Activated T-helper 2 cell treated with anti-CD3 and anti-CD28 coated beads, Interferon-gamma antibody, Interleukin-2, Interleukin-4, amounts not matched to agents 10 μg/mL and 5 μg/mL and 100 μg/mL, durations not matched to agents 14 hours and 24 hours and 36 hours (primary cell): ENCODE data around the gene VRK2. TPM values are rescaled to one million over a fixed set of nuclear protein-coding genes. Genes with fewer than 3 reads are reported as not detected.
"Not testable (repeated sequence)": the region's sequence is repeated elsewhere in the genome, so short reads cannot be mapped to it uniquely, and the experiment has no call there.

Source experiments
- DNase-seq: peaks from one replicate; pipeline ENCODE4 v3.0.0; 2021; ENCODE audit warnings: low spot score
- H3K27ac Mint-ChIP-seq: one replicate; pipeline ENCODE4 v1.8.0; 2021; ENCODE audit warnings: mixed read lengths
- H3K27me3 Mint-ChIP-seq: one replicate; pipeline ENCODE4 v1.8.0; 2021; ENCODE audit warnings: low read depth, mixed read lengths
- H3K36me3 Mint-ChIP-seq: one replicate; pipeline ENCODE4 v1.8.0; 2021; ENCODE audit warnings: low read depth, mixed read lengths
- H3K4me1 Mint-ChIP-seq: one replicate; pipeline ENCODE4 v1.8.0; 2021; ENCODE audit warnings: low read depth, mixed read lengths
- H3K4me3 Mint-ChIP-seq: one replicate; pipeline ENCODE4 v1.8.0; 2021; ENCODE audit warnings: low read depth, mild to moderate bottlenecking, moderate library complexity, mixed read lengths
- H3K9me3 Mint-ChIP-seq: one replicate; pipeline ENCODE4 v1.8.0; 2021; ENCODE audit warnings: mixed read lengths
- intact Hi-C: fragments of 100-400 bp; cut with micrococcal nuclease; formaldehyde crosslinking; loops from one replicate; pipeline ENCODE4 v1.15.1; 2023
- total RNA-seq: library from RNA; stranded (reverse); gene quantifications from 2 replicates; pipeline ENCODE4 v1.2.3, GENCODE V29; 2022

The VRK2 gene
- total RNA-seq, 1 donor from 2014 or later: 22.4 TPM

GRCh38 chr2:58098254-58099095 is 51.9 kb downstream of the VRK2 start:
- no peak overlapping the region for H3K27ac Mint-ChIP-seq

DNA sequence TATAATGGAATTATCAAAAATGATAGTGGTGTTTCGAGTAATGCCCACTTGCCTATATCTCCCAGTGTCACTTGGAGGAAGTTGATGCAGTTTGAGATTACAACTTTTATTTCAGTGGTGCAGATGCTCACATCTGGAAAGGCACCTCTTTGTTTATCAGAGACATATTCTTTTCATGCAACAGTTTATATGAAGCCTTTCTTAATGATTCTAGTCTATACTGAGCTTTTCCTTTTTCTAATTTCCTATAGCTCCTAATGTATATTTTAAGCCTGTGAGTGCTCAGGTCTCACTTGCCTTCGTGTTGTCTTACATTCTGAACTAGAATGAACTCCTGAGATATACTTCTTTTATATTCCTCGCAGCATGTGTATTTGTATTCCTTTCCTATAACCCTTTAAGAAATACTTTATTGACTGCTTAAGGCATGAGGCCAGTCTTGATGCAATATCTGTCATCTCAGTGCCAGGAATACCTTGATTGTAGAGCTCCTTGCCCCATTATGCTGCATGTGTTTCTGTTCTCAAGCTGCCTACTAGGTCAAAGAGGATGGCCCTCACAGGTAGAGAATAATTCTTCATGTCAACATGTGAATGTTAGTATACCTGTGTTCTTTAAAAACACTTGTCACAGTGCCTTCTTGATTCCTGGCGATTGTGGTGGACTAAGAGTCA is 52.6 kb downstream of the VRK2 start:
- peaks cover 10% of the 10 kb centered on the region for H3K36me3 Mint-ChIP-seq
- H3K4me3 Mint-ChIP-seq: no peak overlapping the region
- peaks cover 5% of the 10 kb centered on the region for H3K9me3 Mint-ChIP-seq
- H3K27me3 Mint-ChIP-seq: no peaks in the 10 kb centered on the region
- H3K27ac Mint-ChIP-seq: no peak overlapping the region
- DNase-seq: no peak
- intact Hi-C loops: no loop called here
- H3K4me1 Mint-ChIP-seq: peaks cover 3% of the 10 kb centered on the region

More at GRCh38 chr2:58098254-58099095, 51.9 kb downstream of the VRK2 start:
- no peak for DNase-seq
- no peak overlapping the region for H3K4me3 Mint-ChIP-seq
- peaks cover 5% of the 10 kb centered on the region for H3K9me3 Mint-ChIP-seq
- H3K4me1 Mint-ChIP-seq: peaks cover 3% of the 10 kb centered on the region
- no peaks in the 10 kb centered on the region for H3K27me3 Mint-ChIP-seq
- intact Hi-C loops: no loop called here
- H3K36me3 Mint-ChIP-seq: peaks cover 11% of the 10 kb centered on the region

DNA sequence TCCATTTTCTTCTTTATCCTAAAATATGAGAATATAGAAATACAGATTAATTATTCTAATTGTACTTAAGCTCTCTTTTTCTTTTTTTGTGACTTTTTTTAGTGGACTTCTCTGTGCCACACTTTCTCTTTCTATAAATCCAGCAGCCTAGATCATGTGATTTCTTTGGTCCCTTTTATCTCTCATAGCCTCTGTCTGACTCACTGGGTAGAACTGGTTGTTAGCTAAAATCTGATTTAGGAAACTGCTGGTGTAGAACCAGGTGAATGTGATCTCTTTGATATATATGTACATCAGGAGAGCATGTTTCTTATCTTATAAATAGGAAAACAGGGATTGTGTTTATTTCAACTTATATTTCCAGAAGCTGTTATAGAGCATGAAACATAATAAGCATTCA is 54.9 kb downstream of the VRK2 start:
- Mint-ChIP-seq H3K9me3 (no peaks in the 10 kb centered on the region), H3K36me3 (no peaks in the 10 kb centered on the region), H3K27me3 (no peaks in the 10 kb centered on the region), H3K4me1 (peaks cover 3% of the 10 kb centered on the region), H3K4me3 (no peak overlapping the region), H3K27ac (no peak overlapping the region)
- intact Hi-C loops: no loop called here
- DNase-seq: no peak

- DNase-seq: no peak
- peaks cover 11% of the 10 kb centered on the region for H3K4me1 Mint-ChIP-seq
- intact Hi-C loops: no loop called here
- H3K4me3 Mint-ChIP-seq: no peak overlapping the region
- H3K9me3 Mint-ChIP-seq: no peaks in the 10 kb centered on the region
- H3K36me3 Mint-ChIP-seq: no peaks in the 10 kb centered on the region
- H3K27ac Mint-ChIP-seq: no peak overlapping the region
- no peaks in the 10 kb centered on the region for H3K27me3 Mint-ChIP-seq
These were observed 60.3 kb downstream of the VRK2 start for GRCh38 chr2:58106896-58107295.

DNA sequence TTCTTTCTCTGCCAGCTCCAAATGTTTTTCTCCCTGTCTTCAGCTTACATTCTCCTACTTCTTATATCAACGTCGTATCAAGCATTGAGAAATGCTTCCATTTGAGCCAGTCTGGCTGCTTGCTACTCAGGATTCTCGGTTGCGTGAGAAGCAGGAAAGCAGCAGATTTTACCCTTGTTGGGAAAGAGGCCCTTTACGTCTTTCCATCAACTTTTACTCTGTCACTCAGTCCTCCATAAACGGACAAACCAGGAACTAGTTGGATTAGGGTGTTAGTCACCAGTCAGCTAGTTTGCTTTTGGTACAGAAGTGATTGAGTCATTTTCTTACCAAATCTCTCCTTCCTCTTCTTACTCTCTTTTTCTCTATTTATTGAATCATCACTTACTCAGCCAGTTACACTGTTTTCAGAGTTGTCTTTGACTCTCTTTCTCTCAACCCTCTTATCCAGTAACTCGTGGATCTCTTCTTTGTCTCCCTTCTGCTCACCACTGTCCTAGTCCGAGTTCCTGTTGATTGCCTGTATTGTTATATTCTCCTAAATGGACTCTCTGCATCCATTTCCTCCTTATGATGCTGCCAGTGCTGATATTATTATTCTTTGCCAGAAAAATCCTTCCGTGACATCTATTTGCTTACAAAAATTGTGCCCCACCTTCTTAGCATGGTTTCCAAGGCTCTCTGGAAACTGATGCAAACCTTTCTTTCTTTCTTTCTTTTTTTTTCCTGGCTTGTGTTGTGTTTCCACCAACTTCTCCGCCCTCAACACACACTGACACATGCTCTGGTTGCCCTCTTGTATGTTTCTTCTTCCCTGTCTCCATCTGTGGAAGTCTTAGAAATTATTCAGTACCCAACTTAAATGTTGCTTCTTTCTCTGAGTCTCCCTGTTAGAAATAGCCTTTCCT is 61.5 kb downstream of the VRK2 start:
- no peak for DNase-seq
- Mint-ChIP-seq H3K4me1 (peaks cover 11% of the 10 kb centered on the region), H3K27ac (no peak overlapping the region), H3K36me3 (no peaks in the 10 kb centered on the region), H3K27me3 (no peaks in the 10 kb centered on the region), H3K4me3 (no peak overlapping the region), H3K9me3 (no peaks in the 10 kb centered on the region)
- intact Hi-C loops: no loop called here

DNA sequence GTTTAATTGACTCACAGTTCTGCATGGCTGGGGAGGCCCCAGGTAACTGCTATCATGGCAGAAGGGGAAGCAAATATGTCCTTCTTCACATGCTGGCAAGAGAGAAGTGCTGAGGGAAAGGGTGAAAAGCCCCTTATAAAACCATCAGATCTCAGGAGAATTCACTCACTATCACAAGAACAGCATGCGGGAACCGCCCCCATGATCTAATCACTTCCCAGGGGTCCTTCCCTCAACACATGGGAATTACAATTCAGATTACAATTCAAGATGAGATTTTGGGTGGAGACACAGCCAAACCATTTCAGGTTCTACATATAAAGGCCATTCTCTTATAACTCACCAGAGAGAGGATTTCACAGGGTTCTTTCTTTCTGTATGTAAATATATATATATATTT is 62.9 kb downstream of the VRK2 start:
- H3K4me1 Mint-ChIP-seq: peaks cover 11% of the 10 kb centered on the region
- no peaks in the 10 kb centered on the region for H3K9me3 Mint-ChIP-seq
- no peak for DNase-seq
- H3K27ac Mint-ChIP-seq: no peak overlapping the region
- H3K4me3 Mint-ChIP-seq: no peak overlapping the region
- intact Hi-C loops: no loop called here
- no peaks in the 10 kb centered on the region for H3K27me3 Mint-ChIP-seq
- no peaks in the 10 kb centered on the region for H3K36me3 Mint-ChIP-seq

DNA sequence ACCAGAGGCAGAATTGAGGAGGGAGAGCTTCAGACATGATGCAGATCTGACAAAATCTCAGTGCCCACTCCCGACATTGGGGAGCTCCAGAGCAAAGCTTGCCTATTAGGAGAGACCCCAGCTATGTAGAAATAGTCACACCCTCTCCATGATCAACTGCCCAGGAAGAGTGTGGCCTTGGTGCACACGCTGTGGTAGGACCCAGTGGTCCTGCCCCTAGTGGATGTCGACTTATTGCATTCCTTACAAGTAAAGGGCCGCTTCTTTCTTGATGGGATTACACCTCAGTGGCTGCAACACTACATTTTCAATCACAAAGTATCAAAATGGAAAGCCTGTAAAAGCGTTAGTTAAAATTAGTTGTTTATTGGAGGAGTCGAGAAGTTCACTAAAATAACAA is 64.2 kb downstream of the VRK2 start:
- no peaks in the 10 kb centered on the region for H3K9me3 Mint-ChIP-seq
- intact Hi-C loops: no loop called here
- no peak for DNase-seq
- no peak overlapping the region for H3K27ac Mint-ChIP-seq
- H3K4me3 Mint-ChIP-seq: no peak overlapping the region
- peaks cover 11% of the 10 kb centered on the region for H3K4me1 Mint-ChIP-seq
- H3K36me3 Mint-ChIP-seq: no peaks in the 10 kb centered on the region
- no peaks in the 10 kb centered on the region for H3K27me3 Mint-ChIP-seq

DNA sequence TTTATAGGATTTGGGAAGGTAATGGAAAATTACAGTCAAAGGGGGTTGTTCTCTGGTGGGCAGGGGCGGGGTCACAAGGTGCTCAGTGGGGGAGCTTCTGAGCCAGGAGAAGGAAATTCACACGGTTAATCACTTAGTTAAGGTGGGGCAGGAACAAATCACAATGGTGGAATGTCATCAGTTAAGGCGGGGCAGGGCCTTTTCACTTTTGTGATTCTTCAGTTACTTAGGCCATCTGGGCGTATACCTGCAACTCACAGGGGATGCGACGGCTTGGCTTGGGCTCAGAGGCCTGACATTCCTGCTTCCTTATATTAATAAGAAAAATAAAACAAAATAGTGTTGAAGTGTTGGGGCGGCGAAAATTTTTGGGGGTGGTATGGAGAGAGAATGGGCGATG is 67.0 kb downstream of the VRK2 start:
- H3K27me3 Mint-ChIP-seq, H3K4me1 Mint-ChIP-seq, H3K27ac Mint-ChIP-seq, intact Hi-C loops, H3K36me3 Mint-ChIP-seq, H3K9me3 Mint-ChIP-seq, DNase-seq, H3K4me3 Mint-ChIP-seq: not testable (repeated sequence)

DNA sequence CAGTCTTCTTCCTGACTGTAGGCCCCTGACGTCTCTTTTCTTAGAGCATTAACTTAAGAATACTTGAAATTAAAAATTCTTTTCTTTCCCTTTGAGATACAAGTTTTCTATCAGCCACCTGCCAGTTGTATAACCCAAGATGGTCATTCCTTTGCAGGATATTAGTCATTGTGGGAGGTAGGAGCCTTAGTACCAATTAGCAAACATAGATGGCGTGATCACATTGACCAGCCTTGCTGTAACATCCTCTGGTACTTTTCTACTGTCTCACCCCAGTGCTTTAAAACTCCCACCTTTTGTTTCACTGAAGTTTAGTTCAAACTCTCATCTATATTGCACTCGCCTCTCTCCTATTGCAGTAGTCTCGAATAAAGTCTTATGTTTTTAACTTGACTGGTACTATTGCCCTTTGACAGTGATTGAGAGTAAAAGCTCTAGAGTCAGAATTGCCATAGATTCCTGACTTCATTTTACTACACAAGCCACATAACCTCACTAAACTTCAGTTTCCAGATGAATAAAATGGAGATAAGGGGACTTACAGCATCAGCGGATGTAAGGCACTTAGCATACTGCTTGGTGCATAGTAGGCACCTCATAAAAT is 74.1 kb downstream of the VRK2 start:
- no peak overlapping the region for H3K4me3 Mint-ChIP-seq
- no peaks in the 10 kb centered on the region for H3K27me3 Mint-ChIP-seq
- no peak overlapping the region for H3K27ac Mint-ChIP-seq
- intact Hi-C loops: no loop called here
- no peak for DNase-seq
- H3K4me1 Mint-ChIP-seq: peaks cover 4% of the 10 kb centered on the region
- peaks cover 10% of the 10 kb centered on the region for H3K36me3 Mint-ChIP-seq
- no peaks in the 10 kb centered on the region for H3K9me3 Mint-ChIP-seq

- H3K9me3 Mint-ChIP-seq: no peaks in the 10 kb centered on the region
- H3K27ac Mint-ChIP-seq: no peak overlapping the region
- no peak overlapping the region for H3K4me3 Mint-ChIP-seq
- H3K4me1 Mint-ChIP-seq: peaks cover 4% of the 10 kb centered on the region
- no peaks in the 10 kb centered on the region for H3K27me3 Mint-ChIP-seq
- no peak for DNase-seq
- peaks cover 10% of the 10 kb centered on the region for H3K36me3 Mint-ChIP-seq
- intact Hi-C loops: no loop called here
These were observed 75.4 kb downstream of the VRK2 start for GRCh38 chr2:58122040-58122439.

DNA sequence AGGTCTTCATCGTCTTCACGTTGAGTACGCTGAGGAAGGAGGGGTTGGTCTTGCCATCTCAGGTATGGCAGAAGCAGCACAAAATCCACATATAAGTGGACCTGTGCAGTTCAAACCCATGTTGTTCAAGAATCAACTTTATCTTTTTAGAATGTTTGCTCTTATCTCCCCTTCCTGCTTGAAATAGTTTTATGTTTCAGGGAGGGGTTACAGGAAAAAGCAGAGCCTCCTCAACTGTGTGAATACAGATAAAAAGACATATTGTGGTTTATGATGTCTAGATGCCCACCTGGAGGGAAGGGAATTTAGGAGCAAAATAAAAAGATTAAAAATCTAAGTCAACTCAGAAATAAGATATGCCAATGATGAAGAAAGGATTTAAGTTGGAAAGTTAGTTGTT is 75.9 kb downstream of the VRK2 start:
- Mint-ChIP-seq H3K27ac (no peak overlapping the region), H3K9me3 (no peaks in the 10 kb centered on the region), H3K4me3 (no peak overlapping the region), H3K27me3 (no peaks in the 10 kb centered on the region), H3K36me3 (peaks cover 10% of the 10 kb centered on the region), H3K4me1 (peaks cover 4% of the 10 kb centered on the region)
- DNase-seq: no peak
- intact Hi-C loops: no loop called here

- no peaks in the 10 kb centered on the region for H3K27me3 Mint-ChIP-seq
- H3K4me1 Mint-ChIP-seq: no peaks in the 10 kb centered on the region
- no peak overlapping the region for H3K4me3 Mint-ChIP-seq
- no peak for DNase-seq
- H3K9me3 Mint-ChIP-seq: no peaks in the 10 kb centered on the region
- H3K36me3 Mint-ChIP-seq: peaks cover 4% of the 10 kb centered on the region
- intact Hi-C loops: no loop called here
- no peak overlapping the region for H3K27ac Mint-ChIP-seq
These were observed 80.5 kb downstream of the VRK2 start for GRCh38 chr2:58127111-58127510.
